ENCODE results near the gene LYPD8.

Gene LYPD8

DNA sequence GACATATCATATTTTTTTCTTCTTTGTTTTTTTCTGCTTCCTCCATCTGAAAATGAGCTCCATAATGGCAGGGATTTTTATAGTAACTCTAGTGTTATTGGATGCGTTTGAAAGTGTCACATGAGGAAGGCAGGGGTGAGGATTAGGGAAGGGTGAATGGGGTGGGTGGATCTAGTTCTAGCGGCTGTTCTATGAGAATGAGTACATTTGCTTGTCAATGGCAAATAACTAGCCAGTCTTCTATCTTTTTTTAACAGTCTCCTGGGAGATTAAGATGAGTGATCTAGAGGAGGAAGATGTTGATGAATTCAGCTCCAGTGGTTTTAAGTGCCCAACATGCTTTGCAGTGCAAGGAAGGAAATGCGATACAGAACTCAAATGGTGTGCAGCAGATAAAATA lies 58.8 kb downstream of the LYPD8 start:
- DNase-seq = no peak

DNA sequence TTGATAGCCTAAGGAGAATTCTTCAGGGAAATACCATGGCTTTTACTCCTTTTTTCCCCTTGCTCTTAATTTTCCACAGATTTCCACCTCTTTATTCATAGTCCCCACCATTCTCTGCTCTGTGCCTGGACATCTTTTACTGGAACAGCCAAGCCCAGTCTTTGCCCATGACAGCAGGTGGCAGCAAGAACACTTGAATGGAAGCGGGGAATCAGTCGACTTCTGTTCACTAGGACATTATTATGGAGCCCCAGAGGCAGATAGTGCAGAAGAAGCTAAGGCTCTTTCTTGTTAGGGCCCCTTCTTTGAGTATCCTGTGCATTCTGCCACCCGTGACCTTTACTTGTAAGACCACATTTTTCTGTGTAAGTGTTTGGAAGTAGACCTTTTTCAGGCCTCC lies 59.3 kb downstream of the LYPD8 start:
- DNase-seq = no peak

DNA sequence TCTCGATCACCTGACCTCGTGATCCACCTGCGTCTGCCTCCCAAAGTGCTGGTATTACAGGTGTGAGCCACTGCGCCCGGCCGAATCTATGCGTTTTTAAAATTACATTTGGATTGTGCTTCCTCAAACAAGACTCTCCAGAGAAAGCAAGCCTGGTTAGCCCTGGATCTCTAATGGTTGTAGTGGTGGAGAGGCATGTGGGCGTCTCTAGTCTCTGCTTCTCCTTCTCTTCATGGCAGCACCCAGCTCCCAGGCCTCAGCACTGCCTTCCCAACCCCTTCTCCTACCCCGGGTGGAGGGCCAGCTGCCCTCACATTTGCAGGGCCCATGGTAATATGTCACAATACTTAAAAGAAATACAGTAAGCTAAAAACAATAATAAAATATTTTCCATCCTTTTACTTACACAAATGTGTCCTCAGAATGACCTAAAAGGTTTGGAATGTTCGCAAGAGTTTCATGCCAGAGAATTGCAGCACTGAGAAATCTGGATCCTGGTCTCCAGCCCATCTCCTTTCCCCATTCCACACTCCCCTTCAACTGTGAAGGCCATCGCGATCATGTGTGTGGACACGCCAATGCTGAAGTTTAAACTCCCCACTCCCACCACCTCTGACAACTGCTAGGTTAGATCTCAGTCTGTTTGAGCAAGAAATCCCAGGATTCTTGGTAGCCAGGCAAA lies 60.0 kb downstream of the LYPD8 start:
- no peak for DNase-seq

DNA sequence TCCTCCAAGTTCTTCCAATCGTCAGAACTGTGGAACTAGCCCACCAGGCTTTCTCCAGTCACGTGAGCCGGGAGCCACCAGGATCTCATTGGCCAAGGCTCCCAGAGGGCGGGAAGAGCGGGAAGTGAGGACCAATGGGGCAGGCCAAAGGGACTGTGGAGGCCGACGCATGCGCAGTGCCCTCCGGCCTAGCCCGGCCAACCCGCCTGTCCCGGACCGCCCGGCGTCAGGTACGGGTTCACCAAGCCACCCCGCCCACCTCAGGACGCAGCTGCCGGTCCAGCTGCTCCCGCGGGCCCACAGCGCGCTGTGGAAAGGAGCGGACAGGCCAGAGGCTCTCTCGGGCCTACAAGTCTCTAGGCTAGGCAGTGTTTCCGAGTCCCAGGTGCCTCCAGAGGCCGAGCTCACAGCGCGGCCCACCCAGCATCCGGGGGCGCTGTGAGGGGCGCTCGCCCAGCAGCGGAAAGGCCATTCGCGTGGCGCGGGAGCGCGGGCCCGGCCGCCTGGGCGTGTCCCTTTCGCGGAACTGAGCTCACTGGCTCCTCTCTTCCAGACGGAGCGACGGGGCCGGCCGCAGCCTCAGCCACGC lies 63.9 kb downstream of the LYPD8 start:
- no peak for DNase-seq
